ENCODE results near the gene SDHA.
A peak's percentile ranks its signal among the peaks of the same experiment; 100 is the strongest.

SDHA gene

GRCh38 chr5:194603-195209, 23.4 kb upstream of the SDHA start:
- no peak for TF ChIP-seq CTCF (conservative IDR thresholded peaks at IDR 0.05)
- H3K27ac ChIP-seq: no peak overlapping the region

DNA sequence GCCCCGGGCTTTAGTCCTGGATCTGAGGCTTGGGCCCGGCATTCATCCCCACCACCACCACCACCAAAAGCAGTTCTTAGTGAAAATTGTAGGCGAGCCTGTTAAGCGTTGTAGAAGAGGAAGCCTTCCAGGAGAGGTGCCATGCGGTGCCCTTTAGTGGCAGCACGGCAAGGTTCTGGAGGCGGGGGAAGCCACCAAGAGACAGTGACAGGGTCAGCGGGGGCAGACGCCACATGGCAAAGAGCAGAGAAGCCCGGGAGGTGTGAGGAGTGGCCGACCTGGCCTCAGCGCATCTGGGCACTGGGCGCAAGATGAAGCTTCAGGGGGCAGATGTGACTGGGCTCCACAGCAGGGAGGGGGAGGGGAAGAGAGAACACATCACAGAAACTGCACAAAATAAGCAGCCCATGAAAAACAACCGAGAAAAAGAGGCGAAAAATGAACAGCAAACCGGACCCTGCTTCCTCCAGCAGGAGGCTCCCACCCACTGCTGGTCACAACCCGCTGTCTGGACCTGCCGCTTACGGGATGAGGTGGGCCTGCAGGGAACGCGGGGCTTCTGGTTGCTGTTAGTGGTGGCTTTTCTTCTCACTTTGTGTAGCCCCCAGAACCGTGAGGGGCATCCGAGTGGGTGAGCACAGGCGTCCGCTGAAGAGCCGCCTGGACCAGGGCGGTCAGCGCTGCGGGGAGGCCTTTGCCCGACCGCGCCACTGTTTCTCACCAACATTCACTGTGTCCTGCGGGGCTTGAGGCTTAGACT, 22.5 kb upstream of the SDHA start:
- H3K27ac ChIP-seq: no peak overlapping the region
- no peak for TF ChIP-seq CTCF (conservative IDR thresholded peaks at IDR 0.05)

- TF ChIP-seq CTCF (conservative IDR thresholded peaks at IDR 0.05): no peak
- H3K27ac ChIP-seq: no peak overlapping the region
These were observed 21.8 kb upstream of the SDHA start for GRCh38 chr5:196350-196749.

DNA sequence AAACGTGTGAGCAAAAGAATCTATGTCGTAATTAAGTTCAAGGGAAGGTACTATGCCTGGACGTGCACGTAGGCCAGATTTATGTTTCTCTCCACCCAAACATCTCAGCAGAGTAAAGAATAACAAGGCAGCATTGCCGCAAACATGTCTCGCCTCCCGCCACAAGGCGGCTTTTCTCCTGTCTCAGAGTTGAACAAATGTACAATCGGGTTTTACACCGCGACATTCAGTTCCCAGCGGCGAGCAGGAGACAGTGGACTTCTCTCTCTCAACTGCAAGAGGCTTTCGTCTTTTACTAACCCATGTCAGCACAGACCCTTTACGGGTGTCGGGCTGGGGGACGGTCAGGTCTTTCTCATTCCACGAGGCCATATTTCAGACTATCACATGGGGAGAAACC, 21.1 kb upstream of the SDHA start:
- peak overlapping the region; percentile 22; the same call in 1 of the 2 replicates for H3K27ac ChIP-seq

GRCh38 chr5:197892-198489, 20.1 kb upstream of the SDHA start:
- H3K27ac ChIP-seq: no peak overlapping the region; the same call in 1 of the 2 replicates
- TF ChIP-seq CTCF (conservative IDR thresholded peaks at IDR 0.05): no peak

GRCh38 chr5:198516-199196, 19.5 kb upstream of the SDHA start:
- no peak overlapping the region for H3K27ac ChIP-seq
- no peak for TF ChIP-seq CTCF (conservative IDR thresholded peaks at IDR 0.05)

DNA sequence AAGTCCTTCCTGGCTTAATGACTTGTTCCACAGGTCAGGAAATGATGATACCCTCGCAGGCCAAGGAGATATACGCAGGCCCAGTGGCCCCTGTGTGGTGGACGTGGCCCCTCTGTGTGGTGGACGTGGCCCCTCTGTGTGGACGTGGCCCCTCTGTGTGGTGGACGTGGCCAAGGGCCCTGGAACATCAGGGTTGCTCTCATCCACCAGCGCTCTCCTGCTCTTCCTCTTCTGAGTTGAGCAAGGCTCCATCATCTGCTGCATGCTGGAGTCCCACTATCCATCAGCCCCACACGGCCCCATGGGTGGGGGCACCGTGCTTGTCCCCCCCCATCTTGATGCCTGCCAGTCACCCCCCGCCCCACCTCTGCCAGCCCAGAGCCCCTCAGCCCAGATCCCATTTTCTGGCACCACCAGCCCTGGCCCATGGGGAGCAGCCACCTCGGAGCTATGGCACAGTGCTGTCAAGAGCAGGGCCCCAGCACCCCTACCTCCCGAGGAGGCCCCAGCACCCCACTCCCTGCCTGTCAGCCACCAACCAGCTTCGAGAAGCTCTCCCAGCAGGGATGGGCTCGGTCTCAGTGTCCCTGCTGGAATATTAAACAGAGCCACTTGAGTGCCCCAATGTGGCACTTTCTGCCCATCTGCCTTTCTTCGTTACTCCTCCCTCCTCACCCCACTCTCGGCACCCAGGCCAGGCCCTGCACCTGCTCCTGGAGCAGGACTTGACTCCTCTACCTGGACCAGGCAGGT, 18.7 kb upstream of the SDHA start:
- no peak for TF ChIP-seq CTCF (conservative IDR thresholded peaks at IDR 0.05)
- no peak overlapping the region for H3K27ac ChIP-seq
